NCI-H128 (cell line): ENCODE results near the gene MOBP.
"Not testable (repeated sequence)": the region's sequence is repeated elsewhere in the genome, so short reads cannot be mapped to it uniquely, and the experiment has no call there.

Source experiments
- DNase-seq: peaks from one replicate; lab custom pipeline; 2025; ENCODE audit not compliant: unreplicated experiment; lab: John Stamatoyannopoulos, UW

MOBP gene

DNA sequence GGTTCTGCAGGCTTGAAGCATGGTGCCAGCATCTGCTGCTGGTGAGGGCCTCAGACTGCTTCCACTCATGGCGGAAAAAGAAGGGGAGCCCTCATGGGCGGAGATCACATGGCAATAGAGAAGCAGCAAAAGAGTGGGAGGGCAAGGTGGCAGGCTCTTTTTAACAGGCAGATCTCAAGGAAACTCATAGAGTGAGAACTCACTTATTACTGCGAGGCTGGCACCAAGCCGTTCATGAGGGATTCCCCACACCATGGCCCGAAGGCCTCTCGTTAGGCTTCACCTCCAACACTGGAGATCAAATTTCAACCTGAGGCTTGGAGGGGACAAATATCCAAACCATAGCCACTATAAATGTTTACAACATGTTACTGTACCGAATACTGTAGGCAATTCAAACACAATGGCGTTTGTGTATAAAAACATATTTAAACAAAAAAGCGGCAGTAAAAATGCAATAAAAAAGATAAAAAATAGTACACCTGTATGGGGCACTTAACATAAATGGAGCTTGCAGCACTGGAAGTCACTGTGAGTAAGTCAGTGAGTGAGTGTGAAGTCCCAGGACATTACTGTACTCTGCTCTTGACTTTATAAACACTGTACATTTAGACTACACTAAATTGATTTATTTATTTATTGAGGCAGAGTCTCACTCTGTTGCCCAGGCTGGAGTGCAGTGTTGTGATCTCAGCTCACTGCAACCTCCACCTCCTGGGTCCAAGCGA, 18.8 kb upstream of the MOBP start:
- no peak for DNase-seq

DNA sequence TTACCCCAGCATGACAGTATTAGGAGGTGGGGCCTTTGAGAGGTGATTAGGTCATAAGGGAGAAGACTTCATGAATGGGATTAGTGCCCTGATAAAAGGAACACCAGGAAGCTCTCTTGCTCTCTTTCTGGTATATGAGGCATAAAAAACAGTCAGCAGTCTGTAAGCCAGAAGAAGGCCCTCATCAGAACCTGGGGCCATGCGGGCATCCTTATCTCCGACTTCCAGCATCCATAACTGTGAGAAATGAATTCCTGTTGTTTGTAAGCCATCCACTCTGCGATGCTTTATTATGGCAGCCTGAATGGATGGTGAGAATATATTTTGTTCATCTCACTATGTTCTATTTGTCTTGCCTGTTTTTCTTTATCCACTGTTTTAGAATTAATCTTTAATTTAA, 17.7 kb upstream of the MOBP start:
- no peak for DNase-seq

DNA sequence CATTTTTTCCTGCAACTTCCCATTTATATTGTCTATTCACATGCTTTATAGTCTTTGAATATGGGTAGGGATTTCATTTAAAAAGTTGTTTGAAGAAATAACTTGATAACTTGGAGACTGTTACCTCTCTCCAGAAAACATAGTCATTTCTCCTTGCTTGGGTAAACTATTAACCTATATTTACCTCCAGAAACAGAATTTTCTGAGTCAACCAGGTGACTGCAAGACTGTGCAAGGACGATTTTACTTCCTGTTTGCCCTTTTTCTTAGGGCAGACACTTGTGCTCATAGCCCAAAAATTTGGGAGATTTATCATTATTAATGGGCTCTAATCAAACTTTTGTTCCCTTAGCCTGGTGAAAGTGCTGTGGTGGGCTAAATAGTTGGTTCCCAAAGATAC, 14.3 kb upstream of the MOBP start:
- no peak for DNase-seq

DNA sequence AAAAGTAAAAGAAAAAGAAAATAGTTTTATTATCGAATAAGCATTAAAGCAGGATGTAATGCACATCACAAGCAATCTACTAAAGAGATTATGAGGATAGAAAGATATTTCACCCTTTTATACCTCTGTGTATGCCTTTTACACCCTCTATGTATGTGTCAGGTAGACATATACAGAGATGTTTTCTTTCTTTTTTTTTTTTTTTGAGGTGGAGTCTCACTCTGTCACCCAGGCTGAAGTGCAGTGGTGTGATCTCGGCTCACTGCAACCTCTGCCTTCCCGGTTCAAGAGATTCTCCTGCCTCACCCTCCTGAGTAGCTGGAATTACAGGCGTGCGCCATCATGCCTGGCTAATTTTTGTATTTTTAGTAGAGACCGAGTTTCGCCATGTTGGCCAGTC, 13.6 kb upstream of the MOBP start:
- DNase-seq: not testable (repeated sequence)

DNA sequence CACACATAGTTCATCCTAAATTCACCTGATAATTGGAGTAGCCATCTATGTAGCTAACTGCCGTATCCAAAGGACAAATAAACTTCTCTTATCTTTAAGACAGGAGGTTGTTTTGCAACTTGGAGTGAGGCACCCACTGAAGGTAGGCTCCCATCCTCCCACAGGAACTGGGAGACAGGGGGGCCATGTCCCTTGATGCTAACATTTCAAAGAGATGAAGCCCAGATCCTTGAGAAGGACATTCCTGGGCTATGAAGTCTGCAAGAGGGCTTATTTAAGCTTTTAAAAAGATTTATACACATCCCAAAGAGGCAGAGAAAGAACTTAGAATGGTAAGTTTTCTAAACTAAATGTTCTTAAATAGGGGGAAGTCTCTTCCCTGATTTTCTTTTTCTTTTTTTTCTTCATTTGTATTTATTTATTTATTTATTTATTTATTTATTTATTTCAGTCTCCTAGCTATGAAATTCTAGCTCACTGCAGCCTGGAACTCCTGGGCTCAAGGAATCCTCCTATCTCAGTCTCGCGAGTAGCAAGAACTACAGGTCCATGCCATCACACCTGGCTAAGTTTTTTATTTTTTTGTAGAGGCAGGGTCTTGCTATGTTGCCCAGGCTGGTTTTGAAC, 12.8 kb upstream of the MOBP start:
- DNase-seq: no peak

DNA sequence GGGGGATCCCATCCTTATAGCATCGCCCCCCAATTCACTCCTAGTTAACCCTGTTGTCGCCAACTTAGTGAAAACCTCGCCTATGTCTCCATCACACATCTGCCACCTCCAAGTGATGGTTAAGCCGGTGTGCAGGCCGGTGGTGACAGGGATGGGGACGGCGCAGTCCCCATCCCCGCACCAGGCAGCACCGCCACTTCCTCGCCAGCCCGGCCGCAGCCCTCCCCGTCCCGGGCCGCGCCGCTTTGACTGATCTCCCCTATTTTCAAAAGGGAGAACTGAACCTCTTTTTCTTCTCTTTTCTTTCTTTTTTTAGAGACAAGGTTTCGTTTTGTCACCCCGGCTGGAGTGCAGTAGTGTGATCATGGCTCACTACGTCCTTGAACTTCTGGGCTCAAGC, 11.3 kb upstream of the MOBP start:
- no peak for DNase-seq

DNA sequence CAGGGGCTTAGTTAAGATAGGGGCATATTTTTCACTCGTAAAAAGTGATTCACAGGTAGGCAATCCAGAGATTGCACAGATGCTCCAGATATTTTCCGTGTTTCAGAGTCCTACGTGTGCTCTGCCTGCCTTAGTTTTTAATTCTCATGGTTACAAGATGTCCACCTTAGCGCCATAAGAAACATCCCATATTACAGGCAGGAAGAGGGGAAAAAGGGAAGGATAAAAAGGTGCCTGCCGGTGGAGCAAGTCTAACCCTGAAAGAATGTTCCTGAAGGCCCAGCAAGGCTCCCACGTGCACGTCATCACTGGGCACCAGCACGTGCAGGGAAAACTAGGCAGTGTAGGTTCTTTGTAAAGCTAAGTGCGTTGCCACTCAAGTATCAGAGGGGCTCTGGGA, 10.1 kb upstream of the MOBP start:
- DNase-seq: no peak

DNA sequence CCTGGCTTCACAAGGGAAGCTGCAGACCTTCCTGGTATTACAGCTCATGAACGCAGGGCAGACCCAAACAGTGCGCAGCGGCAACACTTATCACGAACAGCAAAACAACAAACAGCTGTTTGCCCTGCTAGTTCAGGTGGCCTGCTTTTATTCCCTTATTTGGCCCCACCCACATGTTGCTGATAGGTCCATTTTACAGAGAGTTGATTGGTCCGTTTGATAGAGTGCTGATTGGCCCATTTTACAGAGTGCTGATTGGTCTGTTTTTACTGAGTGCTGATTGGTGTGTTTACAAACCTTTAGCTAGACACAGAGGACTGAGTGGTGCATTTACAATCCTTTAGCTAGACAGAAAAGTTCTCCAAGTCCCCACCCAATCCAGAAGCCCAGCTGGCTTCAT, 8.9 kb upstream of the MOBP start:
- DNase-seq: not testable (repeated sequence)

DNA sequence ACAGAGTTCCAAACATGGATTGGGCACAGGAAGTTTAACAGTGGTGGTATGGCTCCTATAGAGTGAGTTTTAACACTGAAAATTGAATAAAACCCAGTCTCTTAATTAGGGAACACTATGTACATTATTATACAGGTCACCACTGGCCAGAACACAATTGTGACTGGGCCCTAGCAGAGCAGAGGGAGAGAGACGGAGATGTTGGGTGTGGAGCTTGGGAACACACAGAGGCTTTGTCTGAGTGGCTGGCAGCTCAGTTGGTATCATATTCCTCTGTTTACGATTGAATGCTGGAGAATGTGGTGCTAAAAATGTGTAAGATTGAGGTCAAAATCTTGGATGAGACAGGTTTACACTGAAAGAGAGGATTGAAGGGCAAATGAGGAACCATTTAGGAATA, 6.8 kb upstream of the MOBP start:
- DNase-seq: no peak

DNA sequence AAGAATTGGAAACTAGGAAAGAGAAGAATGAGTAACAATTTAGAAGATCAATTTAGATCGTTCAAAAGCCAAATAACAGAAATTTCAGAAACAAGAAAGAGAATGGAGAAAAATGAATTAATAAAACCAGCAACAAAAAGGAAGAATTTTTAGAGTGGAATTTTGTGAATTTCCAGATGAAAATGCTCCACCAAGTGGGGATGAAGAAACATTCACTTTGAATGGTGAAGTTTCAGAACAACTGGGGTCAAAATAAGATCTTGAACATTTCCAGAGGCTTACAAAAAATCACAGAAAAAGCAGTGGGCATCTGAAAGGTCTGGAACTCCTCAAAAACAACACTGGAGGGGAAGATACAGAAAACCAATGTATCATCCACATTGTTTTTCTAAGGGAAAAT, 4.2 kb upstream of the MOBP start:
- DNase-seq: no peak

DNA sequence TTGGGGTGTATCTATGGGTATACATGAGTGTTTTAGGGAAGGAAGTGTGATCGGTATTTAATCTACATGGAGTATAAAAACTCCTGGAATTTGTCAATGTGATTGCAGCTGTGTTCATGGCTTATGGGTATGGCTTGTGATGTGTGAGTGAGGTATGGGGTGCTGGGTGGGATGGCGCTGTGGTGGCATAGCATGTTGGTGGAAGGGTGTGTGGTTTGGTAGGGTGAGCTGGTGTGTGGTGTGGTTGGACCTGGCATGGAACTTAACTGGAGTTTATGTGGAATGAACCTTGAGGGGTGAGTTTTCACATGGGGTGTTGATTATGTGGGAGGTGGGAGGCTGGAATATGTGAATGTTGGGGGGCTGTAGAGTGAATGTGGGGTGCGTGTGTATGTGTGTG, 492 bp upstream of the MOBP start:
- DNase-seq: no peak

DNA sequence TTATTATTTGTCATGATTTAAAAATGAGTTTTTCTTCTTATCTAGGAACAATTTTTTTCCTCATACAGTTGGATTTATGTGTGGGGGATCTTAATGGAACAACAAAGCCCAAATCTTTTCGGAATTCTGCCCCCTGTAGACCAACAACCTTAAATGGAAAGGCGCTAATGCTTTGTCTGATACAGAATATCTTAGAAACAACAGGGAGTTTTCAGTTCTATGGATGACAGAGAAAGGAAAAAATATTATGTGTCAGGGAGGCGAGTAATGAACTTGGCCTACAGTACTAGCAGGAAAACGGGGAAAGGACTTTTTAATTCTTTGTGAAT, 592 bp downstream of the MOBP start:
- no peak for DNase-seq

DNA sequence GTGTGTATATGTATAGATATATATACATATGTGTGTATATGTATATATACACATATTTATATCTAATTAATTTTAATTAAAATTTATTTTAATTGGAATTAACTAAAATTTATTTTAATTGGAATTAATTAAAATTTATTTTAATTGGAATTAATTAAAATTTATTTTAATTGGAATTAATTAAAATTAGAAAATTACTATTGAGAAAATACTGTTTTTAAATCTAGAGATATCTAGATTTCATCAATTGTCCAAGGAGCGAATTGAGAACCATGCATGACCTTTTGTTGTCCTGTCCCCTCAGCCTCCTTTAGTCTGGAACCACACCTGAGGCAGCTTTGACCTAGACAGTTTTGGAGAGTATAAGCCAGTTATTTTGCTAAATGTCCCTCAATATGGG, 1.8 kb downstream of the MOBP start:
- DNase-seq: no peak

DNA sequence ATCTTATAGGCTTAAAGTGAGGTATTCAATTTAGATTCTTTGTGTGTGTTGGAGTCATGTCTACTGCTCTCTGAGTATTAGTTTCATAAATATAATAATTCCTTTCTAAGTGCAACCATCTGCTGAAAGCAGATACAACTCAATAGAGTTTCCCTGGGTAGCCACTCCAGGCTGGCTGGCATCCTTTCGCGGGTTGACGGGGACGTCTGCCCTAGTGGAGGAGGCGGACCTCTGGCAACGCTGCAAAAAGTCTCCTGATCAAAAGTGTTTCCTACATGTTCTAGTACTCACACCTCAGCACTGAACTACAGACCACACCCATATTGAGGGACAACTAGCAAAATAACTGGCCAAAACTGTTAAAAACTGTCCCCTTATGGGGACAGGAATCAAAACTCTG, 2.5 kb downstream of the MOBP start:
- DNase-seq: no peak

DNA sequence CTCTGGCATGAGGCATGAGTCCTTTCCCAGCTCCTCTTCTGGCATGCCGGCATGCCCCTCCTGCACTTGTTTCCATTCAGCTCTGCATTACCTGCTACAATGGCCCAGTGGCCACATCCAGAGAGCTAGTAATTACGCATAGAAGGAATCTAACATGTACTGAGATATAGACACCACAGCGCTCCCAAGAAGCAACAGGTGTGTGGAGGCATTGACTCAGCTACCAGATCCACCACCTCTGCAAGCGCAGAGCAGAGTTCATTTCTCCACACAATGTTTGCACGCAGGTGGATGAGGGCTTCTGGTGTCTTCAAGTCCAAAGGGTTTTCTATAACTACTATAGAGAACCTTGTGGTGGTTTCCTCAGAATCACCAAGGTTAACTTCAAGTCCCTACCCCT, 4.2 kb downstream of the MOBP start:
- DNase-seq: no peak

DNA sequence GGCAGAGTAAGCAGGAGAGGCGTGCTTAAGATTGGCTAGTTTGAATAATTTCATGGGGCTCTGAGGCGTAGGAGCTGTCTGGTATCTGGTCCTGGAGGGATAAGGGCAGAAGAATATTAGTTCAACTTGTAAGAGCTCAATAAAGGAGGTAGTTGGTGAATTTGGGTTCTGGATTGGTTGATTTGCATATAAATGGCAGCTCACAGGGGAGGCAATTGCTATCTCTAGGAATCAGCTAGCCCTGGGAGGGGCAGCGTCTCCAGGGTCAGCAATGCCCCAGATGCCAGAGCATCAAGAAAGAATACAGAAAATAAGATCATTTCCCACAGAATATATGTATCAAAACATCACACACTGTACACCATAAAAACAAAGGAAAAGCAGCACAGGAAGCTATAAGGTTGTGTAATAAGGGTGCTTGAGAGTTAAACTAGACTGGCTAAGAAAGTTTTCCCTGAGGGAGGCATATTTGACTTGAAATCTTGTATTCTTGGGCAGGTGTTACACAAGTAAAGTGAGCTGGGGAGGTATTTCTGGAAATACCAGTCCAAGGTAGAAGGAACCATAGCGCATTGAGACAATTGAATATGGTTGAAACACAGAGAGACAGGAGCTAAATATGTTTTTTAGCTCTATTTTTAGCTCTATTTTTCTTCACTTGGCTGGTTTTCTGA, 6.1 kb downstream of the MOBP start:
- no peak for DNase-seq

DNA sequence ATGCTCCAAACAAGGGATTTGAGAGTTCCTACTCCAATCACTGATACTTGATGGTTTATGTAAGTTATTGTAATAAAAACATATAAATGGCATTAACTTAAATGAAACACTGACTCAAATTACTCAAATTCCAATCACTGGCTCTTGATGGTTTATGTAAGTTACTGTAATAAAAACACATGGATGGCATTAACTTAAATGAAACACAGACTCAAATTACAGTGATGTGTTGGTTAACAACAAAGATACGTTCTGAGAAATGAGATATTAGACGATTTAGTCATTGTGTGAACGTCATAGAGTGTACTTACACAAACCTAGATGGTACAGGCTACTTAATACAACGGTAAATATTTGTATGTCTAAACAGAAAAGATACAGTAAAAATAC, 6.6 kb downstream of the MOBP start:
- DNase-seq: no peak

DNA sequence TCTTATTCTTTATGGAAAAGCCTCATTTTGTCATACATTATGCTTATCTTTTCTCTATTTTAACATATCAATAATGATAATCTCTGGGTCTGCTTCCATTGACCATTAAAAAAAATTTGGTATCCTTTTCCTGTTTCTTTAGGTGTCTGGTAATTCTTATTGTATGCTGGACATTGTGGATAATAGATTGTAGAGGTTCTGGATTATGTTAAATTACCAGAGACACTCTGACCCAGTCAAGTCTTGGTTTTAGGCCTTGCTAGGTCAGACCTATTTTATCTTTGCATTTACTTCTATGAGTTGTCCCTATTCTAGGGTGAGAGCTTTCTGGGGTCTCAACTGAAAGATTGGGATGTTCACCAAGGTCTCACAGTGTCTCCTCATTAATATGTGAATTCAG, 9.3 kb downstream of the MOBP start:
- no peak for DNase-seq

DNA sequence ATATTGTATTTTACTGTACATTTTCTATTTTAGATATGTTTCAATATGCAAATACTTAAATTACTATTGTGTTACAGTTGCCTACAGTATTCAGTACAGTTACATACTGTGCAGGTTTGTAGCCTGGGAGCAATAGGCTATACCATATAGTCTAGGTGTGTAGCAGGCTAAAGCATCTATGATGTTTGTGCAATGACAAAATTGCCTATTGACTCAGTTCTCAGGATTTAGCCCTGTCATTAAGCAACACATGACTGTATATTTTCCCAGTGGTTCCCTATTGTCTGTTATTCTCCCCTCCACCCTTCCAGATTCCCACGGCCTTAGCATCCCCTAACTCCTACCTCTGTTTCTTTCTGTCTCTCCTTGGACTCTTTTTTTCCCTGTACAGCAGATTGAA, 10.7 kb downstream of the MOBP start:
- no peak for DNase-seq

DNA sequence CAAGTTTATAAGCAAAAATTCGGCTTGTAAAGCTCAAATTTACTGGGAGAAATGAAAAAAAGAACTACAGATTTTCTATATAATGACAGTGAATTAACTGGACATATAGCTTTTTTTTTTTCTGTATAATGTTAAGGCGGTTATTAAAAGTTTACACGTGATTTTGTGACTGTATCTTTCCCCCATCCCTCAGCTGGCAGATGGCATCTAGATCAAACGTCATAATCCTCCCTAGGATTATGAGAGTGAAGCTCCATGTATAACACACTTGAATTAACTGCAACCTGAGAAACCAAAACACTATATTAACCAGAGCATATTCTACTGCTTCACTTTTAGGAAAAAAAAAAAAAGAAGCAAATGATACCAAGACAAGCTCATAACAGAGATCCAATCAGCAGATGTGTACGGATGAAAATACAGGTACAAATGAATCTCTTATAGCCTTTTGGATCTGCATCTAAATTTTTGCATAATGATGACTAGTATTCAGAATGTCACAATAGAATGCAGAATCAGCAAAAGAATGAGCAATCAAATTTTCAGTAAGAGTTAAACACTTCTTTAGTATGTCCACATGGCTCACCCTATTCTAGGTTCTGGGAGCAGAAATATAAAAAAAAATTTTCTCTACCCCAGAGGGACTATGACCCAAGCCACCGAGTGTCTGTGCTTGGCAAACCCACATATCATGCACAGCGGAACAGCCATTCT, 12.4 kb downstream of the MOBP start:
- no peak for DNase-seq

DNA sequence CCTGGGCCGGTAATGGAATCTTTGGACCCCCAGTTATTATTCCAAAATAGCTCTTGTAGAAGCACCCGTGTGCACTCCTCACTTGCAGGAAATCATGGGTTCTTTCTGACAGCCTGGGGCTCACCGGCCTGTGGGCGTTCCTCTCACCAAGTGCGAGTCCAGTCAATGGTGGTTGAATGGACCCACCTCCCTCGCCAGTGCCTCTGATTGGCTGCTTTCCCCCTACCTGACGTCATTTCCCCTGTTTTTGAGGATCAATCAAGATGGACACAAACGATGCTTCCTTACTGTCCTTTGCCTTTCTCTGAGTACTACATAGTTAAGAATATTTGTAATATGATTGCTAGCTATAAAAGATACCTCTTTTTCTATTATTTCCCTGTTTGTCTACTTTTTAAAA, 18.1 kb downstream of the MOBP start:
- DNase-seq: no peak

DNA sequence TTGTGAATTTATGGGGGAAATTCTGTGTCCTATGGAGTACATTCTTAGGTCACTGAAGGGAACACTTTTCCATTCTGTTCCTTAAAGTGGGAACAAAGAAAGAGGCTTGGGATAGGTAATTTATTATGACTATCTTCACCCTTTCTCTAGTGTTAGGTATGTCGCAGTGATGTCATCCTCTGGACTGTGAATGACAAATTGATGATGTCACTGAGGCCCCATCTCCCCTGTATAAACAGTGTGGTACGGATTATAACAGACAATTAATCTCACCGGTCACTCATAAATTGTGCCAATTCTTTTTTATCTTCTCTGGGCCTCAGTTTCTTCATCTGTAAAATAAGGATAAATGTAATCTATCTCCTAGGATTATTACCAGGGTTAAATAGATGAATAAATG, 23.5 kb downstream of the MOBP start:
- no peak for DNase-seq
